ENCODE data around the gene PRXL2A. TPM values are rescaled to one million over a fixed set of nuclear protein-coding genes. Genes with fewer than 3 reads are reported as not detected.
A peak's percentile ranks its signal among the peaks of the same experiment; 100 is the strongest.

Gene PRXL2A
- total RNA-seq, 1 experiment from 2014 or later, result 32.4 TPM

- no peak for DNase-seq (ENCODE audit: low read depth)
Observed at GRCh38 chr10:80461208-80462183, 53.1 kb downstream of the PRXL2A start.

DNA sequence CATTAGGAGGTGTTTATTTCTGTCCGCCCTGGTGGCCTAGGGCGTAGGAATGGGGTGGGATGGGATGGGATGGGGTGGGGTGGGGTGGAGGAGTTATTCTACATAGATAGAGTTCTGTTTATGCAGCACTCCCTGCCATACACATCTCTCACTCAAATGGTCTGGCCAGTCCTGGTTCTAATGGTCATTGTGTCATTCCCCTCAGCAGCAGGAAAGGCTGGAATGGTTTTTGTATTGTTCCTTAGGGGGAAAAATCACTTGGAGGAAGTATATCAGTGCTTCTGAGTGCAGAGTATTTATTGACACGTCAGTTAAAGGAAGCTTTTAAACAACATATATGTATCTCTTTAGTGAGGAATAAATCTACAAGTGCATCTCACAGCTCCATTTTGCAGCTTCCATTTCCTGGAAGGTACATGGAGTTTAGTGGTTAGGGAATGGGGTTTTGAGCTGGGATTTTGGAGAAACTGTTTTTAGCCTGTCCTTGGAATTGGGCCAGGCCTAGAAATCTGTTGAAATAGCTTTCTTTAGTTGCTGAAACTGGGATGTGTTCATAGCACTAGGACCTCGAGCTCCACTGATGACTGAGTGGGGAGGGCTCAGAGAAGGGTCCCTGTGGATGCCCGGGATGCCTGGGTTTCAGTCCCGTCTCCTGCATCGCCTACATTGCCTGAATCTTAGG, 54.1 kb downstream of the PRXL2A start:
- no peak for DNase-seq (ENCODE audit: low read depth)

- peak; percentile 73 for DNase-seq (ENCODE audit: low read depth)
Observed at GRCh38 chr10:80462981-80463741, 54.8 kb downstream of the PRXL2A start.

GRCh38 chr10:80463868-80464267, 55.5 kb downstream of the PRXL2A start:
- no peak for DNase-seq (ENCODE audit: low read depth)

GRCh38 chr10:80464557-80465450, 56.5 kb downstream of the PRXL2A start:
- peak; percentile 25 for DNase-seq (ENCODE audit: low read depth)

DNA sequence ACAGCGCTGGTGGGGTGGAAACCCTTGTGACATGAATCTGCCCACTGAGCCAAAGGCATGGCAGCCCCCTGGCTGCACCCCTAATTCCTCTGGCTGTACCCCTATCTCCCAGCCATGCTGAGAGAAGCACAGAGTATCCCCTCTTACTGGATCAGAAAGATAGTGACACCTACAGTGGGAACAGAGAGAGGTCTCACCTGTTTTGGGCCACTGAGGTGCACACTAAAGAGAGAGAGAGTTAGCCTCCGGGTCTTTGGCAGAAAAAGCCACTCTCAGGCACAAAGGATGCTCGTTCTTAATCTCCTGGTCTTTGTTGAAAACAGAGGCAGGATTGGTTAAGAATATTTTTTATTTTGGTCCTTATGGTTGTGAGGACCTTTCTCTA, 57.1 kb downstream of the PRXL2A start:
- DNase-seq (ENCODE audit: low read depth), result no peak

- DNase-seq (ENCODE audit: low read depth), result no peak
Observed at GRCh38 chr10:80465839-80466590, 57.7 kb downstream of the PRXL2A start.

DNA sequence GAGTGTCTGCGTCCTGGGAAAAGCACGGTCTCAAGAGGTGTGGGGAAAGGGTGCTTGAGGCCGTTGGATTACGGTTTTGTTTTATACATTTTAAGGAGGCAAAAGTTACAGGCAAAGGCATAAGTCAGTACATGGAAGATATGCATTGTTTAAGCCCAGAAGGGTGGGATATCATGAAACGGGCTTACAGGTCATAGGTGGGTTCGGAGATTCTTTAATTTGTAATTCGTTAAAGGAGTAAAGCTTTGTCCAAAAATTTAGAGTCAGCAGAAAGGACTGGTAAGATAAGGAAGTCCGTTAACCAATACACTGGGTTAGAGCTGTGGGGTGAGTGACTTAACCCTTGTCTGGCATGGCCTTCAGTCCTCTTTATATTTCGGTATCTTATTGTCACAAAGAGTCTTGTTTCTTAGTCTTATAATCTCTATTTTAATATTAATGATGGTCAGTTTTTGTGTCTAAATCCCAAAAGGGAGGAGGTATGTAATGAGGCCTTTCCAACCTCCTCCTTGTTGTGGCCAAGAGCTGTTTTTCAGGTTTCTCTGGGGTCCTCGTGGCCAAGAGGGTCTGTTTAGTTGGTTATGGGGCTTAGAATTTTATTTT, 58.5 kb downstream of the PRXL2A start:
- no peak for DNase-seq (ENCODE audit: low read depth)

DNA sequence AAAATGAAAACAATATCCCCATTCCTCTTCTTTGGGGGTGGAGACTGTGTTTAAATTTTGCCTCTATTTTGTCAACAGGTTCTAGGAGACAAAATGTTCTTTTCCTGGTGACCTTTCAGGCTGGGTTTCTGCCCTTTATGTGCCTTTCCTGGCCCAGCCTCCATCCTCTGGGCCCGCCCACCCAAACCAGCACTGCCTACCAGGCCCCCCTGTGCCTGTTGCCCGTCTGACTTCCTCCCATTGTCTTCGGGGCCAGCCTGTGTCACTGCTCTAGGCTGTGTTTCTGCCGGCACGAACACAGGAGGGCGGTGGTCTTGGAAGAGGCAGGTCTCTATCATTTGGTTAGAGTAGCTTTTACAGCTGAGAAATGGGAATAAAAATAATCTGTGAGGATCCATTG, 59.7 kb downstream of the PRXL2A start:
- no peak for DNase-seq (ENCODE audit: low read depth)

- DNase-seq (ENCODE audit: low read depth), result no peak
Observed at GRCh38 chr10:80468806-80469421, 60.6 kb downstream of the PRXL2A start.

GRCh38 chr10:80470266-80470665, 61.9 kb downstream of the PRXL2A start:
- no peak for DNase-seq (ENCODE audit: low read depth)

DNA sequence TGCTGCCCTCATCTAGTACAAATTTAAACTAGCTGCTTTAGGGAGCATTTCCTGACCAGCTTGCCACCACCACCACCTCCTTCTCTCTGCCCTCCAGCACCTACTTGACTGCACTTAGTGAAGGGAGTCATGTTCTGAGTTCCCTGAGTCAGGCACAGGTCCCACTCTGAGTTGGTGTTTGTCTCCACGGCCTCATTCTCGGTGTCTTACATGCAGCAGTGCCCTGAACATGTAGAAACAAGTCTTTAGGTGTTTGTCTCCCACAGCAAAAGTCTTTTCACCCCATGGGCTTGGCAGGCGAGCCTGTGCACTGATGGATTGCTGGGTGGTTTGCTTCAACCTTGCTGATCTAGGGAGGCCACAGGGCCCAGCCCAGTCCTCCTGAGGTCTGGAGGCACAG, 62.6 kb downstream of the PRXL2A start:
- DNase-seq (ENCODE audit: low read depth), result no peak

GRCh38 chr10:80471715-80472233, 63.4 kb downstream of the PRXL2A start:
- peak; percentile 28 for DNase-seq (ENCODE audit: low read depth)

DNA sequence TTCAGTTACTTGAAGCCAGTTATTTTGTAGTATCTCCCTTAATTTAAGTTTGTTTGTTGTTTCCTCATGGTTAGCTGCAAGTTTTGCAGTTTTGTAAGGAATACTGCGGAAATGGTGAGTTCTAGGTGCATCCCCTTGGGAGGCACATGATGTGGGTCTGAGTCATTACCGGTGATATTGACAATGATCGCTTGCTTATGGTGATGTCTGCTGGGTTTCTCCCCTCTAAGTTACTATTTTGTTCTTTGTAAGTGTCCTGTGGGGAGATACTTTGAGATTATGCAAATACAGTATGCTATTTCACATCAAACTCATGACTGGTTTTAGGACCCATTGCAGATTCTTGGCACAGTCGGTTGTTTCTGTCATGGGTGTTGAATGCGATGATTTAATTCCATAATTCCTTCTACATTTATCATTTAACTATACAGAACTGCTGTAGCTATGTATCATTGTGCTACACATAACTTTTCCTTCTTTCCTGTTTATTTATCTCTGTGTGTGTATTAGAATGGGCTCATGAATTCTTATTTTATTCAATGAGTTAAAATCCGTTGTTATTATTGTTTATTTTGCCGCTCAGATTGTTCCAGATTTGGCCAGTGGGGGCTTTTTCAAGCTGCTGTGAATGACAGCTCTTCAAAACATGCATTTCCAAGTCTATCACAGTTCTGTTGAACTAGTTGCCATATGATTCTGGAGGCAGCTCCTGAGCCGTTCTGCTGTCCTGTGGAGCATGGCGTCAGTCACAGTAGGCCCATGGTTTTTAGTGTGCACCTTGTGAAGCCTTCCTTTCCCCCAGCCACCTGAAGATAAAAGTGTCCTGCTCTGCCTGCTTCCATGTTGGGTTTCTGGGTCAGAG, 64.1 kb downstream of the PRXL2A start:
- peak; percentile 32 for DNase-seq (ENCODE audit: low read depth)

DNA sequence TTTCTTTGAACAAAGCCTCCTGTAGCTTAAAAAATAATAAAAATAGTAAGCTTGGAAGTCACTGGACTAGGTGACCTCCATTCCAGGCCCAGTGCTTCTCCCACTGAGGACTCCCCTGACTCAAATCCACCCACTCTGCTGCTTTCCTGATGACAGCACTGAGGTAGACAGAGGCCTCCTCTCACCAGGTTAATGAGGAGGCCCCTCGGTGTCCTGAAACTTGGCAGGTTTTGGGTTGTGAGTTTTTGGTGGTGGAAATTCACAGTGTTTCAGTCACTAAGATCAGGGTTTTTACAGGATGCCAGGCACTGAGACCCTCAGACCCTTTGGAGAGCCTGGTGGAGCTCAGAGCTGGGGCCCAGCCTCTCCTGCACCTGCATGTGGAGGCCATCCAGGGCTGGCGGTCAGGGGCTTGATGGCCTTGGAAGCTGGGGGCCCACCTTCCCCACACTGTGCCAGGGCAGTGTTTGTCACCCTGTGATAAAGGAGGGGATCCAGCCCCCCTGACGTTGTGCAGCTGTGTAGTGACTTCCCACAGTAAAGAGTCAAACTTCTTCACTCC, 64.8 kb downstream of the PRXL2A start:
- no peak for DNase-seq (ENCODE audit: low read depth)

DNA sequence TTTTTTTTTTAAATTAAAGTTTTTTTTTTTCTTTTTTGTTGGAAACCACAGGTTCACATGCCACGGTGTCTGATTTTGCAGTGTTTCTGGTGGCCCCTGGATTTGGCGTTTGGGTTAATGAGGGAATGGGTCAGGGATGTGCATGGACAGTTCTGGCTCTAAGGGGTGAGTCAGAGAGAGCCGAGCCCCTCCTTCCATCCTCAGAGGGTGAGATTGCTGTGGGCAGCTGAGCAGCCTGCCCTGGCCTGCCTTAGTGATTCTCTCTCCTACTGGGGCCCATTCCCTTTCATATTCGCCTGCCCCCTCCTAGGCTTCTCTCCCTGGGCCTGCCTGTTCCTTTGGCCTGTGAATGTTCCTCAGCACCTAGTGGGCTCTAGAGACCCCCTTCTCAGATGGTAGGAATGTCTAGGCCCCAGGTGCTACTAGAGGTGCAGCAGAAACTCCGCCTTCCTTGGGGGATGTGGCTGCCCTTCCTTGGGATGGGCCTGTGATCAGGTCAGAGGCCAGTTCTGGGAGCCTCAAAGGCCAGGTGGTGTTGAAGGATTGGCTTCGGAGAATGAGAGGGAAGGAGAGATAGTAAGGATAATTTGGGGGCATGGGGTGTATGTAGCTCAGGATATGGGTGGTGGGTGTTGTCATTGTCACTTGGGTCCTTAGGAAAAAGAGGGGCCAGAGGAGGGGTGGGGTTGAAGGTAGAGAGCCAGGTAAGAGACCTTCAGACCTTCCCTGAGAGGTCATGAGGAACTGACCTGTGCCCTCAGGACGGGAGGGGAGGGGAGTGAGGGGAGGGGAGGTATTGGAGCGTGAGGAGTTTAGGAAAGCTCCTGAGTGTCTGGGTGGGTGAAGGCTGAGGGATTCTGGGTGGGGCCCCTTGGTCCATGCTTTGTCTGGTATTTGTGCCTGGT, 65.6 kb downstream of the PRXL2A start:
- no peak for DNase-seq (ENCODE audit: low read depth)

- DNase-seq (ENCODE audit: low read depth), result no peak
Observed at GRCh38 chr10:80474597-80474910, 66.2 kb downstream of the PRXL2A start.
